Smooth muscle cell of the brain vasculature (primary cell): ENCODE results near the gene IL10RB.

Source experiments
- DNase-seq: peaks from one replicate; pipeline ENCODE4 v3.0.0-alpha.2; 2012; ENCODE audit warnings: low read depth, low spot score

Gene IL10RB

DNA sequence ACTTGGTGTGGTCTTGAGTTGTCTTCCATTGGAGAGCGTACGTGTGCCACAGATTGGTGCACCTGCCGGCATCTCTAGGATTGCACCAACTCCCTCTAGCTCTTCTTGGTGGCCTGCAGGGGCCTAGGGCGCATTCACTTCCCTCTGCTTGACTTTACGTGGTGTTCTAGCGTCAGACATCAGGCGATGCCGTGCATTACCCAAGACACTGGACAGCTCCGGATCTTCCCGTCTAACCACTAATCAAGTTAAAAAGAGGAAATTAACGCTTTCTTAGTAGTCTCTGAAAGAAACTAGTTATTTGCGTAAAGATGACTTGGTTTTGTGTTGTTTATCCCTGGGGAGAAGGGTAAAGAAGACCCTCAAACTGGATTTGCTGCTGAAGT lies 510 bp upstream of the IL10RB start:
- DNase-seq, result no peak

DNA sequence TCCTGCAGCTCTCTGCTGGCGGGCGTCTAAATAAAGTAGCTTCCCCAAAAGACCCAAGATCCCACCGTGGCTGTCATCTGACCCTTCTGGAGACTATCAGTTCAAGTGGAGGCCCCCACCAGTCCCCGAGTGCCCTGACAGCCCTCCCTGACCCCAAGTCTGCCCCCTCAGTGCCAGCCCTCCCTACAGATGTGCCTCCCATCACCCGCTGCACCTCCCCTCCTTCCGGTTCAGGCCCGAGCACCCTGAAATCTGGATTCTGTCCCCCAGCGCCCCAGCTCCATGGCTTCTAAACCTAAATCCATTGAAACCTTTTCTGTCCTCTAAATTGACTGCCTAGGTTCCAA lies 595 bp downstream of the IL10RB start:
- DNase-seq, result no peak

DNA sequence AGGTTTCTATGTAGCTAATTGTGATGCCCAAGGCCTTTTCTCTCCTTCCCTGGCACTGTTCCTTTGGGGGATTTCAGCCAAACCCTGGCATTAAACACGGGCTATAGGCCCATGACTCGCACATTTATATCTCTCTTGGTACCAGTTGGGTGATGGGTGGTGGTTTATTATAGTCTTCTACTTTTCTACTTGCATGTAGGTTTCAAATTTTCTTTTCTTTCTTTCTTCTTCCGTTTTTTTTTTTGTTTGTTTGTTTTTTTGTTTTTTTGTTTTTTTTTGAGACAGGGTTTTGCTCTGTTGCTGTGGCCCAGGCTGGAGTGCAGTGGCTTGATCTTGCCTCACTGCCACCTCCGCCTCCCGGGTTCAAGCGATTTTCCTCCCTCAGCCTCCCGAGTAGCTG lies 1.1 kb downstream of the IL10RB start:
- no peak for DNase-seq

DNA sequence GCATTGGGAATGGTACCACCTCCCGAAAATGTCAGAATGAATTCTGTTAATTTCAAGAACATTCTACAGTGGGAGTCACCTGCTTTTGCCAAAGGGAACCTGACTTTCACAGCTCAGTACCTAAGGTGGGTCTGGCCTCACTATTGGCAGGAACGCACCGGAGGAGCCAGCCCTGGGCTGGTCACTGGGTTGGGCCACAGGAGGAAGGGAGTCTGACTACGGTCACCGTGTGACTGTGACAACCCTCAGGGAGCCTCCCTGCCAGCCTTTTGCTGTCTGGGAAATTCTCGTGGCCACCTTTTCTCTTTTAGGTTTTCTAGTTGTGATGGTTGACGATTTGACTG lies 2.2 kb downstream of the IL10RB start:
- DNase-seq, result no peak

DNA sequence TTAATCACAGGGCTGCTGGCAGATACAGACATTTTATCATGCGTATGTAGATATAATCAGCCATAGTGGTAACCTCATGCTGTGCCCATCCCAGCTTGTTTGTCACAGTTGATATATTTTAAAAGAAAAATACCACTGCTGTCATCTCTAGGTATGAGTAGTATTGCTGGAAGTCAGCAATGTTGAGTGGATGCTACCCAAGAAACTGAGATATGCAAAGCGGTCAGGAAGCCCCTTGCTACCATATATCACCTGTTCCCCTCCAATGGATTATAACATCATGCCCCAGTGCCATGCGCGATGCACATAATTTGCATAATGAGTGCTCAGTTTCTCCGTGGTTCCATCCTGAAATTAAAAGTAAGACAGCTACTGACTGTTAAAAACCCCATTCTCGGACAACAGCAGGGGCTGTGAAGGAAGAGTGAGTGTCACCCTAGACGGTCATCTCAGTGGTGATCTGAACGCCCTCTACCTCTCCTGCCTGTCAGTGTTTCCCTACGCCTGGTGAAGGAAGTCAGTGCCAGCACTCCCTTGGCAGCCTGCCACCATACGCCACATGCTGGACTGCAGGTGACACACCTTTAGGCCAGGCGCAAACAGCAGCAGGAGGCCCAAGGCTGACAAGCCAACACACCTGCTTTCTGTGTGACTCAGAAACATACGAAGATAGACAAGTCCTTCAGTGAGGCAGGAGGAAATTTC lies 2.7 kb downstream of the IL10RB start:
- DNase-seq, result no peak

DNA sequence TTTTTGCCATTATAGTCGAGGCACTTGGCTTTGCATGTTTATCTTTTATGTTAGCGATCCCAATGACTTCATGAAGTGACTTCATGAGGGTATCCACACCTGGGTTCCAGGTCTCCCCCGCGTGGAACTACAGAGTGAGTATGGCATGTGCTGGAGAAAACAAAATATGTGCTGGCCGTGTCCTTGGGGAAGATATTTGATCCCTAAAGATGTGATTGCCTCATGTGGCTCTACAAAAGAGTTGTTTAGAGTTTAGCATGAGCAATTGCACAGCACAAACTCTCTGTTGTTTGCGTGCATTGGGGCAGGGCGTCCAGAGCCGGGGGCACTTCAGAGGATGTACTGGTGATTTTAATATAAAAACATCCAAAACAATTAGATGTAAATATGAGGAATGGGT lies 4.8 kb downstream of the IL10RB start:
- DNase-seq, result no peak

DNA sequence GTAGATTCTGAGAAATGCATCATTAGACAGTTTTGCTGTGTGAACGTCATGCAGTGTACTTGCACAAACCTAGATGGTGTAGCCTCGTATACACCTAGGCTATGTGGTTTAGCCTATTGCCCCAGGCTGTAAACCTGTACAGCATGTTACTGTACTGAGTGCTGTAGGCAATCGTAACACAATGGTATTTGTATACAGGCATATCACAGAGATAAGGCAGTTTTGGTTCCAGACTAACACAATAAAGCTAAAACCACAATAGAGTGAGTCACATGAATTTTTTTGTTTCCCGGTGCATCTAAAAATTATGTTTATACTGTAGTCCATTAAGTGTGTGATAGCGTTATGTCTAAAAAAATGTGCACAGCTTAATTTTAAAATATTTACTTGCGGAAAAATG lies 6.9 kb downstream of the IL10RB start:
- DNase-seq, result no peak

DNA sequence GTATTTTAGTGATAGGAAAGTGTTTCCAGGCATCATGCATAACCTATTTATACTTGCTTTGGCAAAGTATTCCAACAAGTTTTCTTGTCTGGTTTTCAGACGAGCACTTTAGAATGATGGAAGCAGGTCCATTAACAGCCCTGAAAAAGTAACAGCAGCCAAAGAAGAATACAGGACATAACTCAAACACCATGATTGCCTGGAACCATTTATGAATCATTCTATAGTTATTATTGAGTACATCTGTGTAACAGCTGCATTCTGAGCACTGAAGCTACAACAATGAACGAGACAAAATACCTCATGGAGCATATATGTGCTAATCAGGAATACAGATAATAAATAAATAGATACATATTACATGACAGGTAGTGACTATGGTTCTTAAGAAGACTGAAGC lies 12.6 kb downstream of the IL10RB start:
- no peak for DNase-seq

DNA sequence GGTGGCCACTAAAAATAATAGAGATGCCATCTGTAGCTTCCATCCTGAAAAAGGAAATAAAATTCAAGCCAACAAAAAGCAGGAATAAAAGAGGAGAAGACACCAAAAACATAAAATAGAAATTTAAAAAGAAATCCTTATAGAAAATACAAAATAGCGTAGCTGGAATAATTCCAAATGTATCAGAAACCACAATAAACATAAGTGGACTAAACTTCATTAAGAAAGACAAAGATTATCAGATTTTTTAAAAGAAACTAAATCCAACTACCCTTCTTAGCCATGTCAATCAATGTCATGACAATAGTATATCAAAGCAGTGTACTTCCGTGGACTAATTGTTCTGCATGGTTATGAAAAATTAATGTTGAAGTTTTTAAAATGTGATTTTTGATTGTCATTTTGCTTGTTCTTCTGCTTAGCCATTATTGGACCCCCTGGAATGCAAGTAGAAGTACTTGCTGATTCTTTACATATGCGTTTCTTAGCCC lies 13.2 kb downstream of the IL10RB start:
- DNase-seq, result no peak

DNA sequence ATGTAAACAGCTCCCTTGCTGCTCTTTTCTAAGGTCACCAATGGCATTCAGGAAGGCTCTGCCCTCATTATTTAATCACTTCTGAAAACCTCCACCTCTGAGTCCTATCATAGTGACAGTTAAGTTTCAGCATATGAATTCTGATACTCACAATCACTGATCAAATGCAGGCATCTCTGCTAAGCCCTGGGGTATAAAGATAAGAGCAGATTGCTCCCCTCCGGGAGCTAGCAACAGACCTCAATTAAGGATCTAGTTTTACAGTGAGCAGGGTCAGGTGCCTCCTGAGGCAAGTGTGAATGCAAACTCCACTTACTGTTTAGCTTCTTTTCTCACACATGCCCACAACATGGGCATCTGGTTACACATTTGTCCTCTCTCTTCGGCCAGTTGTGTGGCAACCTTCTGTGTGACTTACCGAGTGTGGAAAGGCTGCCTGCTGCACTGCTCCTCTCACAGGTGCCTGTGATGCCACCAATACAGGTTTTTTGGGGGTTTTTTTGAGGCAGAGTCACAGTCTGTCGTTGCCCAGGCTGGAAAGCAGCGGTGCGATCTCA lies 15.0 kb downstream of the IL10RB start:
- no peak for DNase-seq

DNA sequence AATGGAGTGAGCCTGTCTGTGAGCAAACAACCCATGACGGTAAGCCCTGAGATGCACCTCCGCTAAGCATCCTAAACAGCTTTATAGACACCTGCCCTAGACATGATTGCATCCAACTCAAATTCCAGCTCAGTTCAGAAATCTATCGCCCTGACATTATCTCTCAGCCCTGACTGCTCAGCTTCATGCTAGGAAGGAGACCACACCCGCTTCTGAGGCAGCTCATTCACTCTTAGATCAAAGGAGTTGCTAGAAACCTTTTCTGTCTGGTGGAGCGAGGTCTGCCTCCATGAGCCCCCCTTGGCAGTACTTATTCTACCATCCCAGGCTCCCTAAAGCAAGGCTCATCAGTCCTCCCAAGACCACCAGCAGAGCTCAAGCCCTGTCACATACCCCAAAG lies 17.0 kb downstream of the IL10RB start:
- DNase-seq, result no peak

DNA sequence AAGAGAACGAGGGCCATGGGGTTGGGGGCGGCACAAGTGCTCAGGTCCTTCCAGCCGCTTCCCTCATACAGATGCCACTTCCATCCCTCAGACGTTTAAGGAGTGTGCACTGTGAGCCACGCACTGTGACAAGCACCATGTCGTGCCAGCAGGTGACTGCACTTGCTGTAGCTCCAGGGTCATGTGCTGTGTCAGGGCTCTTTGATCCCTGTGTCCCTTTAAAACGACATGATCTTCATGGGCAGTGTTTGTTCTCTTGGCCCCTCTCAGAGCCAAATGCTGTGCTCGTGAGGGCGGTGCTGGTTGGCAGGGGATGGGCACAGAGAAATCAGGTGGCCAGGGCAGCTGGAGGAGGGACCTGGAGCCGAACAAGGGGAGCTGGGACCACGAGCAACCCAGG lies 19.9 kb downstream of the IL10RB start:
- no peak for DNase-seq

DNA sequence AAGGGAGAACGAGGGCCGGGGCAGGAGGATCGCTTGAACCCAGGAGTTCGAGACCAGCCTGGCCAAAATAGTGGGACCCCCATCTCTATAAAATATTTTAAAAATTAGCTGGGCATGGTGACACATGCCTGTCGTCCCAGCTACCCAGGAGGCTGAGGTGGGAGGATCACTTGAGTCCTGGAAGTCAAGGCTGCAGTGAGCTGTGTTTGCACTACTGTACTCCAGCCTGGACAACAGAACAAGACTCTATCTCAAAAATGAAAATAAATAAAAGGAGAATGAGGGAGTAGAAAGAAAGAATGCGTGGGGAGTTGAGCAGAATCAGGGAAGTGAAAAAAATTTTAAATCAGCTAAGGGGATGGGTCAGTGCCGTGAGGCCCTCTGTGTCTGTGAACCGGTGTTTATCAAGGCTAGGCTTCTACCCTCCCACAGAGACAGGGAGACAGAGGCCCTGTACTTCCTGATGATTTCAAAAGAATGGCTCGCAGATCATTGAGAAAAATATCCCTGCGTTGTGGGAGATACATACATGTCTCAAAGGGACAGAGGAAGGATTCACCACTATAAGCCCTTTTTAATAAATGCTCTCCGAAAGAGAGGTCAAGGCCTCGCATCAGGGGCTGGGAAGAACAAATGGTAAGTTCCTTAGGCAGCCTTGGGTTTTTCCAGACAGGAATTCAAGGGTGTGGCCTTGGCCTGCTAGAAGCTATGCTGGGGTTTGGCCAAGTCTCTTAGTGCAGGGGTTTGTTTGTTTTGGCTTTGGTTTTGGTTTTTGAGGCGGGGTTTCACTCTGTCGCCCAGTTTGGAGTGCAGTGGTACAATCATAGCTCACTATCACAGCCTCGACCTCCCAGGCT lies 20.7 kb downstream of the IL10RB start:
- peak; percentile 73 for DNase-seq

DNA sequence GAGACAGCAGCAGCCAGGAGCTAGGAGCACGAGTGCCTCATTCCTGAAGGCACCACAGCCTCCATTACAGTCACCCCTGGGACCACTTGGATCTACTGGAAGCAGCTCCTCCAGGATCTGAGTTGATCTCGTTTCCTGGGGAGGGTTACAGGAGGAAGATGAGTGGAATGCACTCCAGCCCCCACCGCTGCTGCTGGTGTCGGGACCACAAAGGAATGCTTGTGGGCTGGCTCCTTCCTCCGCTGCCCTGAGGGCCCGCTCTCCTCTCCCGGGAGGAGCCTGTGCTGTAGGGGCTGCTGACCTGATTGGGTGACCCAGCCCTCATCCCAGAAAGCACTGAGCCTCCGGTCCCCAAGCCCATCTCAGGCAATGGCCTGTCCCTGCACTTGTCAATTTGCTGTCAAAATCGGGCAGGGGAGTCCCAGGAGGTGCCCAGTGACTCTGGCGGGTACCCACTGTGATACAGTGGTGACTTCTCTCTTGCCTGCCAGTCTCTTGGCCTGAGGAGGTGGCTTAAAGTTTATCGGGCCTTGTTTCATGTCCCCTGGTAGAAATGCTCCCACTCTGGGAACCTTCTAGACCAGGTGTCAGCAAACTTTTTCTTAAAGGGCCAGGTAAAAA lies 23.1 kb downstream of the IL10RB start:
- no peak for DNase-seq

DNA sequence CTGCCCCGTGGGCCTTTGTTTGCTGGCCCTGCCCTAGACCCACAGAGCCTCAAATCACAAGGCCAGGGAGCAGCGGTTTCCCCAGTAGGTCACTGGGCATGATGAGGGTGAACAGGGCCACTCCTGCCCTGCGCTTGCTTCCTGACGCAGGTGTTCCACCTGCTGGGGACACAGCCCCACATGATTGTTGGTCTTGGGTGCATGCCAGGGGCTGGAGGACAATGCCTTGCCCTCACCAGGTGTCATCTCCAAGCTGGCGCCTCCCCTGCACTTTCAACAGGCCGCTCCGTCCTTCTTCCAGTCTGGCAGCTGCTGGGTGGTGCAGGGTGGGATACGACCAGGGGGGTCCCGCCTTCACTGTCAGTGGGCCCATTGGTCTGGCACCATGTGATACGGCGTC lies 24.3 kb downstream of the IL10RB start:
- no peak for DNase-seq

DNA sequence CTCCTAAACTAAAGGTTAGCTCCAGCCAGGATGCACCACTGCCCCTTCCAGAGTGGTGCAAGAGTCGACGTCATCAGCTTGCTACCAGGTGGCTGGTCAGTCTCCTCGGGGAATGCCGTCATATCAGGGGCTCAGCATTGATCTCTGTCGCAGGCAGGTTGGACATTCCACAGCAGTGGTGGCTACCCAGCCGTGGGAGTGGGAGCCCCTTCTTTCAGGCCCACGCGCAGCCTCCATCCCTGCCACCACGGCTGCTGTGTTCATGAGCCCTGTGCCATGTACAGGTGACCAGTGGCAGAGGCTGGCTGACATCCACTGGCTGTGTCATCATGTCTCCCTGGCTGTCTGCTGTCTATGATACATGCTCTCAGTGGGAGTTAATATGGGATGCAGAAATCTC lies 25.5 kb downstream of the IL10RB start:
- DNase-seq, result no peak

DNA sequence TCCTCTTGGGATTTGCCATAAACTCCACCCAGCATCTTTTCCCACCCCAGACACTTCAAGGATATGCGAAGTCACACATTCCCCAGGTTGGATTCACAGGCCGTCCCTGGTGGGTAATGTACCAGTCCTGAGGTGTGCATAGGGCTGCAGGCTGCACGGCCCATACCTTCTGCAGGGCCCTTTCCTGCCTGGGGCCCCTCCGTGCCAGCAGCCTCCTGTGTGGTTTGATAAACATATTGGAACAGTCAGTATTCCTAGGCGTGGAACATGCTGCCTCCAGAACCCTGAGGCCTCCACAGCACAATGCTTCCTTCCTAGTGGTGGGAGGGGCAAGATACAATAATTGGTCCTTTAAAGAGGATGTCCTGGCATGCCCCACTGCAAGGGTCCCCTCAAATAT lies 26.6 kb downstream of the IL10RB start:
- no peak for DNase-seq

DNA sequence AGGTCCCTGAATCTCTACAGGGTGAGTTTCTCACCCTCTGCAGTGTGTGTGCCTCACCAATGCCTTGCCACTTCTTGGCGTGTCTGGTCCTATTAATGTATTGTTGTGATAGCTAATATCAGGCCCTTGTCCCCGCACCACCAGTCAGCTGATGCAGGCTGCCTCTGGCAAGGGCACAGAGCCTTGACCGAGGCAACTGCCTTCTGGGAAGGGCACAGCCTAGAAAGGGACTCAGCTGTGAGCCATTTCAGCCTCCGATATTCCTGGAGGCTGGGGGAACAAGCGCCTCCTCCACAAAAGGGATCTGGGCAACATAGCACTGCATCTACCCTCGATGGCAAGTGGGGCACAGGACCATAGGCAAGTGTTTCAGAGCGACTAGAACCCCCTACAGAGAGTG lies 27.0 kb downstream of the IL10RB start:
- no peak for DNase-seq

DNA sequence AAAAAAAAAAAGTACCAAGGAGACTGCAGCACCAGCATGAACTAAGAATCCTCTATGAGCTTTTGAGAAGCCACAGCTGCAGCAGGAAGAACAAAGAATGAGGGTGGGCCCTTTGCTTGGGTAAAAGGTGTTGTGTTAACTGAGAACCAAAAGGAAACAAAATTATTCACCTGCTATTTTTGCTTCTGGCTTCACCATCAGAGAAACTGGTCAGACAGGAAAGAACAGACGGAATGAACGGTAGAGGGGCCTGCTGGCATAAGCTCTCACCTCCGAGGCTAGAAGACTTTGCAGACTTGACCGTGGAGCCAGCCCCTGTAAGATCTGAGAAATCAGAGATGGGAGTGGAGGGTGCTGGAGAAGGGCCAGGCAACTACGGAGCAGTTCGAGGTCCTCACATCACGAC lies 27.6 kb downstream of the IL10RB start:
- no peak for DNase-seq

DNA sequence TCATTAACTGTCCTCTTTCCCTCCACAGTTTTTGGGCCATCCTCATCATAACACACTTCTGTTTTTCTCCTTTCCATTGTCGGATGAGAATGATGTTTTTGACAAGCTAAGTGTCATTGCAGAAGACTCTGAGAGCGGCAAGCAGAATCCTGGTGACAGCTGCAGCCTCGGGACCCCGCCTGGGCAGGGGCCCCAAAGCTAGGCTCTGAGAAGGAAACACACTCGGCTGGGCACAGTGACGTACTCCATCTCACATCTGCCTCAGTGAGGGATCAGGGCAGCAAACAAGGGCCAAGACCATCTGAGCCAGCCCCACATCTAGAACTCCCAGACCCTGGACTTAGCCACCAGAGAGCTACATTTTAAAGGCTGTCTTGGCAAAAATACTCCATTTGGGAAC lies 30.0 kb downstream of the IL10RB start:
- no peak for DNase-seq

DNA sequence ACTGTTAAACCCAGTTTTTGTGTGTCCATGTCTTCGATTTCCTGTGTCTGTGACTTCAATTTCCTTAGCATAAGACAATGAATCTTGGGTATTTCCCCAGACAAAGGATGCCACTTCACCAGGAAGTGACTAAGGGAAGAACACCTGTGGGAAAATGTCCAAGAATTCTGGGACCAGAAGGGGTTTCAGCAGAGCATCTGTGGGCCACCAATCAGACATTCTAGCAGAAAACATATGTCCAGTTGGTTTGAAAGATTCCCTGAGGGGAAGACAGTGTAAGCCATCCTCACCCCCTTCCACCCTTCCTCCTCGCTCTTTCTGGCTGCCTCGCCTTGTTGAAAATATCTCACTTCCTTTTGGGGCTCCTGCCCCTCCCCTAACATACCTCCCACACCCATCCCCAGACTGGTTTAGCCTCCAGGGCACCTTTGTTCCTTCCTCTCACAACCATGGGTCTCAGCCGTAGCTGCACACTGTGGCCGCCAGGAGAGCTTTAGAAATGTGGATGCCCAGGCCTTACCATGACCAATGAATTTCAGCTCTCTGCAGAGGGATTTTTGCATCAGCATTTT lies 33.1 kb downstream of the IL10RB start:
- DNase-seq, result no peak
